Measurements from ENCODE around the gene LDLRAD1. TPM values are rescaled to one million over a fixed set of nuclear protein-coding genes. Genes with fewer than 3 reads are reported as not detected.

Gene LDLRAD1
- total and polyA plus RNA-seq, 2 of the 13 experiments (the other 11 are each of a cell fraction or from before 2014, with no cell fraction given), result 2.5 to 14.0 TPM

GRCh38 chr1:54052934-54053744 is 35.2 kb upstream of the LDLRAD1 start, which contains the start of the genes TCEANC2 and TMEM59 (continued):
- no peak for TF ChIP-seq ZSCAN25 (CRISPR knock-in tag; IDR thresholded peaks at IDR 0.05)
- peak; percentile 99 for TF ChIP-seq ZNF143 (CRISPR knock-in tag; IDR thresholded peaks at IDR 0.05)
- TF ChIP-seq PCBP1 (IDR thresholded peaks at IDR 0.05; ENCODE audit: borderline replicate concordance, low read depth, low read length), result peak; percentile 94
- no peak for TF ChIP-seq ZNF543 (CRISPR knock-in tag; IDR thresholded peaks at IDR 0.05)
- no peak for TF ChIP-seq LBX2 (CRISPR knock-in tag; IDR thresholded peaks at IDR 0.05; ENCODE audit: borderline replicate concordance)
- no peak; the same call in 1 of the 2 replicates for TF ChIP-seq ZNF790 (CRISPR knock-in tag; IDR thresholded peaks at IDR 0.05; ENCODE audit: borderline replicate concordance)
- TF ChIP-seq ZNF589 (CRISPR knock-in tag; conservative IDR thresholded peaks at IDR 0.05), result no peak
- TF ChIP-seq ETS1 (CRISPR knock-in tag; IDR thresholded peaks at IDR 0.05), result no peak
- TF ChIP-seq CBX2 (IDR thresholded peaks at IDR 0.05; ENCODE audit: low read depth, low read length), result no peak
- no peak for TF ChIP-seq CBX2 (CRISPR knock-in tag; IDR thresholded peaks at IDR 0.05; ENCODE audit: low read depth)
- TF ChIP-seq TFDP2 (CRISPR knock-in tag; IDR thresholded peaks at IDR 0.05), result peak; percentile 93
- no peak for TF ChIP-seq KDM1A (CRISPR knock-in tag; IDR thresholded peaks at IDR 0.05)
- TF ChIP-seq ZNF674 (CRISPR knock-in tag; IDR thresholded peaks at IDR 0.05; ENCODE audit: low read depth), result no peak
- no peak for TF ChIP-seq ZNF234 (CRISPR knock-in tag; conservative IDR thresholded peaks at IDR 0.05)
- peak; percentile 97 for TF ChIP-seq CAMTA2 (CRISPR knock-in tag; IDR thresholded peaks at IDR 0.05; ENCODE audit: borderline replicate concordance)
- TF ChIP-seq ZNF512B (CRISPR knock-in tag; IDR thresholded peaks at IDR 0.05; ENCODE audit: borderline replicate concordance), result no peak
- TF ChIP-seq ISX (CRISPR knock-in tag; conservative IDR thresholded peaks at IDR 0.05), result no peak
- TF ChIP-seq ZNF510 (CRISPR knock-in tag; IDR thresholded peaks at IDR 0.05; ENCODE audit: low read depth), result 0 out of 2 replicates have a peak, but pooled peaks have one; percentile 39
- TF ChIP-seq RELA (CRISPR knock-in tag; IDR thresholded peaks at IDR 0.05), result no peak
- no peak for TF ChIP-seq ARID2 (CRISPR knock-in tag; IDR thresholded peaks at IDR 0.05; ENCODE audit: borderline replicate concordance)
- no peak for TF ChIP-seq ZNF75D (CRISPR knock-in tag; IDR thresholded peaks at IDR 0.05; ENCODE audit: borderline replicate concordance)
- TF ChIP-seq SOX13 (IDR thresholded peaks at IDR 0.05), result no peak
- TF ChIP-seq SOX13 (CRISPR knock-in tag; conservative IDR thresholded peaks at IDR 0.05 in 1 of 2, IDR thresholded peaks at IDR 0.05 in 1 of 2), result no peak
- no peak for TF ChIP-seq ZNF737 (CRISPR knock-in tag; IDR thresholded peaks at IDR 0.05; ENCODE audit: borderline replicate concordance)
- no peak for TF ChIP-seq ZBTB42 (CRISPR knock-in tag; IDR thresholded peaks at IDR 0.05)

Data from HepG2 (cell line).